Activated CD4-positive, alpha-beta T cell treated with anti-CD3 and anti-CD28 coated beads, Interleukin-2, Interleukin-6, amounts not matched to agents 100 ng/mL and 50 ng/mL, durations not matched to agents 16 hours and 8 hours (primary cell): Measurements from ENCODE around the gene FNDC5.
"Not testable (repeated sequence)": the region's sequence is repeated elsewhere in the genome, so short reads cannot be mapped to it uniquely, and the experiment has no call there.

ENCODE experiments used
- DNase-seq: peaks from one replicate; pipeline ENCODE4 v3.0.0-alpha.2; 2020

The FNDC5 gene

DNA sequence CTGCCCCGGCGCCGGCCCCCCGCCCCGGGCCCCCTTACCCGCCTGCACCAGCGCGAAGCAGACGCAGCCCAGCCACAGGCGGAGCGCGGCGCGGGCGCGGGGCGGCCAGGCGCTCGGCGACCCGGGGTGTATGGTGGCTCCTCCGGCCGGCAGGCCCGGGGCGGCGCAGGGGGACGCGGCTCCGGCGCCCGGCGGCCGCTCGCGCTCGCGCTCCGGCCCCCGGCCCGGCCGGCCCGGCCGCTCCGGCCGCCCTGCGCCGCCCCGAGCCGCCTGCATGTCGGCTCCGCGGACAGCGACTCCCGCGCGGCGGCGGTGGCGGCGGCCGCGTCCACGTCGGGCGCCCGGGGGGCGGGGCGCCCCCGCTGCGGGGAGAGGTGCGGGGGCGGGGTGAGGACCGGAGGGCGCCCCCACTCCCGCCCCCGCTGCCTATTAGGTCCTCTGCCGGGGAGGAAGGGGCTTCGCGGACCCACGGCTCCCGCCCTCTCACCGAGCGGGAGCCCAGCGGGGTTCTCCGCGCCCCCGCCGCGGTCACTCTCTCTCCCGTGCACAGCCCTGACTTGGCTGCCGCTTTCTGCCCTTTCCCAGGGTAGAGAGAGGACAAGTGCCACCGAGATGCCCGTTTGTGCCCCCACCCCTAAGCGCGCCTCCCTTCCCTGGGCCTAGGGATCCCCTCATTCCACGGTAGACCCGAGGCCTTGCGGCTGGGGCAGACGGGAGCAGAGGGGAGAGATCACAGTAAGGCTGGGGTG lies at the start of gene FNDC5:
FNDC5 (minus strand) TSS at position 298 of the 749 bp plus-strand sequence.
- no peak for DNase-seq

DNA sequence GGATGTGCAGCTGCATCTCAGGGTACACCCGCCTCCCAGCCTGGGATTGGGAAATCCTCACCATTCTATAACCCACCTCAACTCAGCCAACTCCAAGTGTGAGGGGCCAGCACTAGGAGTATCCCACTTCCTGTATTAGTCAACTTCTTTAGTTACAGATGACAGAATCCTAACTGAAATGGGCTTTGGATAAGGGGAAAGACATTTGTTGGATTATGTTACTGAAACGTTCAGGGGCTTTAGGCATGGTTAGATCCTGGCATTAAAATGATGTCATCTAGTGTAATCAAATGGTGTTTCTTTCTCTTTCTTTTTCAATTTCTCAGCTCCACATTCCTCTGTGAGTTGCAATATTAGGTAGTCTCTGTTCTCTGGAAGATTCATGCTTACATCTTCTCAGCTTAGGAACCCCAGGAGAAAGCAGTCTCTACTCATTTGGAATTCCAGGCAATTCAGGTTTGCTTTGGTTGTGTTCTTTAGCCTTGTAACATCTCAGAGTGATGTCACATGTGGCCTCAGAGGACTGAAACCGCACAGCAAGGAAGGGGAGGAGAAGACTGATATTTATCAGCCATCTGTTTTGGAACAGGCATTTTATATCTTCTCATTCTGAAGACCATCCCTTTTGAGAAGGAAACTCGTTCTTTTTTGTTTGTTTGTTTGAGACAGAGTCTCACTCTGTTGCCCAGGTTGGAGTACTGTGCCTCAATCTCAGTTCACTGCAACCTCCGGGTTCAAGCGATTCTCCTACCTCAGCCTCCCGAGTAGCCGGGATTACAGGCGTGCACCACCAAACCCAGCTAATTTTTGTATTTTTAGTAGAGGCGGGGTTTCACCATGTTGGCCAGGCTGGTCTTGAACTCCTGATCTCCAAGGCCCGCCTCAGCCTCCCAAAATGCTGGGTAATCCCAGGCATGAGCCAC lies 49.4 kb upstream of the FNDC5 start:
- DNase-seq, result no peak

DNA sequence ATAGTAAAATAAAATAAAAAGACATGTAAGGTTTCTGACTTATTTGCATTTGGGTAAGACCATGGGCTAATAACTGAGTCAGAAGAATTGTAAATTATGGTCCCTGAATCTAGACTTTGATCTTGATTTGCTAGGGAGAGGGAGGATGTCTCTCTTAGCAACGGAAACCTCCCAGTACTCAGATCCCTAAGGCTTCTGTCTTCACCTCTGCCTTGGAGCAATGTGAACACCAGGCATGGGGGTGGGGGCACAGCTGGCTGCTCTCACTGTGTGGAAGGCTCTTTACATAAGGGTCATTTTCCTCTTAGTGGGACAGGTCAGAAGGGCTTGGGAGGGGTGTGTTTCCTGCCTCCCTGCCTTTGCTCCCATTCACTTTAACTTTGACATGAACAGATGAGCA lies 47.5 kb upstream of the FNDC5 start:
- no peak for DNase-seq

DNA sequence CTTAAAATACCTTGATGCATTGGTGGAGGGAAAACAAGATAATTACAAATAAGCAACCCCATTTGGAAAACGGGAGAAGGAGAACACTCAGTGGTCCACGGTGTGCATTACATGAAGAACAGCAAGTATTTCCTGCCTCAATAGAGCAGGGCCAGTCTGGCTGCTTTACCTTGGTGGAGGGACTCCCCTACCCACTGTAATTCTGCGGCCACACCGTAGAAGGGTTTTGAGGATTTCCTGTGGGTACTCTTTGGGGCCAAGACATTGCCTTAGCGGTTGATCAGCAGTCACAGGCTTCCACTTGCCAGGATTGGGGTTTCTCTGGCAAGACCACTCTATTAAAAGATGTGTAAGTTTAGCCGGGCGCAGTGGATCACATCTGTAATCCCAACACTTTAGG lies 46.8 kb upstream of the FNDC5 start:
- peak; percentile 45 for DNase-seq

DNA sequence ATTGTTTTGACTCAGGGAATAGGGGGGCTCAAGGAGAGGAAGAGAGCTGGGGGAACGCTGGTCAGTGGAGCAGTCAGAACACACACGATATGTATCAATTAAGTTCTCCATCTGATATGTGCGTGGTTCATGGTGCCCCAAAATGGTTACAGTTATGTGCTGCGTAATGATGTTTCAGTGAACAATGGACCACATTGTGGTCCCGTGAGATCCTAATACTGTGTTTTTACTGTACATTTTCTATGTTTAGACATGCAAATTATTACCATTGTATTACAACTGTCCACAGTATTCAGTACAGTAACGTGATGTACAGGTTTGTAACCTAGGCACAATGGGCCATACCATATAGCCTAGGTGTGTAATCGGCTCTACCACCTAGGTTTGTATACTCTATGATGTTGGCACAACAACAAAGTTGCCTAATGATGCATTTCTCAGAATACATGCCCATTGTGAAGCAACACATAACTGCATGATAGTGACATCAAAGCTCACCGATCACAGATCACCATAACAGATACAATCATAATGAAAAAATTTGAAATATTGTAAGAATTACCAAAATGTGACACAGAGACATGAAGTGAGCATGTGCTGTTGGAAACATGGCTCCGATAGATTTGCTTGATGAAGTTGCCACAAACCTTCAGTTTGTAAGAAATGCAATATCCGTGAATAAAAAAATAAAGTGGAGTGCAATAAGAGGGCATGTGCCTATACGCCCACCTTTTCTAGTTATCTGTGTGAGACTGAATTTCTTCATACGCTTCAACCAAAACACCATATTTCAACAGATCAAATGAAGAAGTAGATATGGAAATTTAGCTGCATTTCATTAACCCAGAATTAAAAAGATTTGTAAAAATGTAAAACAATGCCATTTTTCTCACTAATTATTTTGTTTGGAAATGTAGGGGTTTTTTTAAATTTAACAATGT lies 45.3 kb upstream of the FNDC5 start:
- no peak for DNase-seq

DNA sequence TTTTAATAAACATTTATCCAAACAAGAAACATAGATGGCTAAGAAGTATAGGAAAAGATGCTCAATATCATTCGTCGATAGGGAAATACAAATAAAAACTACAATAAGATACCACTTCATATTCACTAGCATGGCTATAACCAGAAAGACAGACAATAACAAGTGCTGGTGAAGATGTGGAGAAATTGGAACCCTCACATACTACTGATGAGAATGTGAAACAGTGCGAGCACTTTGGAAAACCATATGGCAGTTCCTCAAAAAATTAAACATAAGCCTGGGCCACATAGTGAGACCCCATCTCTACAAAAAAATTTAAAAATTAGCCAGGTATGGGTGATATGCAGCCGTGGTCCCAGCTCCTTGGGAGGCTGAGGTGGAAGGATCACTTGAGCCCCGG lies 39.6 kb upstream of the FNDC5 start:
- no peak for DNase-seq

DNA sequence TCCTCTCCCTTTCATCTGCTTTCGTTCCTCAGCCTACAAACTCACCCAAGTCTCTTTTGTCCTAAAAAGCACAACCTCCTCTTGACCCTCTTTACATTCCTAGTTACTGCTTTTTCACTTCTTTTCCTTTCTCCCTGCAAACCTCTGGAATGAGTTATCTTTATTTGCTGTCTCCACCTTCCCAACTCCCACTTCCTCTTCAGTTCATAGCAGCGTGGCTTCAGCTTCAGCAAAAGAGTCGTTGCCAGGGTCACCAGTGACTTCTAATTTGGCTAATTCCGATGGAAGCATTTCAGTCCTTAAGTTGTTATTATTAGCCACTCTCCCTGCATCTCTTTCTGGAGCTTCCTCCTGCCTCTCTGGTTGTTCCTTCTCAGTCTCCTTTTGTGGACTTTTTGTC lies 36.7 kb upstream of the FNDC5 start:
- no peak for DNase-seq

DNA sequence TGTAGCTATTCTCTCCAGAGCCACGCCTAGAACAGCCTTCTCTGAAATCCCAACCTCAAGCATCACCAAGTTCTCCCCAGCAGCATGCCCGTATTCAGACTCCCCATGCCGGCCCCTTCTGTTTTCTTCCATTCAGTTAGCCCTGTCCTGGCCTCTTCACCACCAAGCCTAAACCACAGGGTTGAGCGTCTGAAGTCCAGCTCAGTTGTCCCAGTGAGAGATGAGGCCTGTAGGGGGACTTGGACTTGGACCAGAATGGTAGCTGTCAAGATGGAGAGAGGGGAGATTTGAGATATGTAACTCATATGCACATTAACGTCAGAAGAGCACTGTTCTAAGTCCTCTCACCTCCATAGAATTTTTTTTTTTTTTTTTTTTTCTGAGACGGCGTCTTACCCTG lies 35.9 kb upstream of the FNDC5 start:
- DNase-seq, result no peak

DNA sequence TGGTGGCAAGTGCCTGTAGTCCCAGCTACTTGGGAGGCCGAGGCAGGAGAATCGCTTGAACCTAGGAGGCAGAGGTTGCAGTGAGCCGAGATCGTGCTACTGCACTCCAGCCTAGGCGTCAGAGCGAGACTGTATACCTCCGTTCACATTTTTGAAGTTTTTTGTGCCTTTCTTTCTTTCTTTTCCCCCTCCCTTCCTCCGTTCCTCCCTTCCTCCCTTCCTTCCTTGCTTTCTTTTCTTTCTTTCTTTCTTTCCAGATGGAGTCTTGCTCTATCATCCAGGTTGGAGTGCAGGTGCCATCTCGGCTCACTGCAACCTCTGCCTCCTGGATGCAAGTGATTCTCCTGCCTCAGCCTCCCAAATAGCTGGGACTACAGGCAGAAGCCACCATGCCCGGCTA lies 34.9 kb upstream of the FNDC5 start:
- not testable (repeated sequence) for DNase-seq

DNA sequence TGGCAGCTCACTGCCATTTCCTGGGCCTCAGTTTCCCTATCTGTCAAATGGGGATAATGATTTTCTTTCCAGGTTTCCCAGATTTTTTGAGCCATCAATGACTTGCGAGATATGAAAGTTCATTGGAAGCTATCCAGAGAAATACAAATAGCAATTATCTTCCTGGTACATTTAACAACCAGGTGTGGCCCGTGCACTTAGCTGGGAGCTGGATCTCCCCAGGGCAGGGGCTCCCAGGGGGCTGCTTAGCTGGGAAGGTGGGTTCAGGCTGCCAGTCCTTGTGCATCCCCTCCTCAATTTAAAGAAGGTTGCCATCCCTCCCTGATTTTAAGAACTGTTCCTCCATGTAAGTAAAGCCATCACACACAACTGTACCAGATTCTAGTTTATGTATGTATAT lies 34.1 kb upstream of the FNDC5 start:
- no peak for DNase-seq

DNA sequence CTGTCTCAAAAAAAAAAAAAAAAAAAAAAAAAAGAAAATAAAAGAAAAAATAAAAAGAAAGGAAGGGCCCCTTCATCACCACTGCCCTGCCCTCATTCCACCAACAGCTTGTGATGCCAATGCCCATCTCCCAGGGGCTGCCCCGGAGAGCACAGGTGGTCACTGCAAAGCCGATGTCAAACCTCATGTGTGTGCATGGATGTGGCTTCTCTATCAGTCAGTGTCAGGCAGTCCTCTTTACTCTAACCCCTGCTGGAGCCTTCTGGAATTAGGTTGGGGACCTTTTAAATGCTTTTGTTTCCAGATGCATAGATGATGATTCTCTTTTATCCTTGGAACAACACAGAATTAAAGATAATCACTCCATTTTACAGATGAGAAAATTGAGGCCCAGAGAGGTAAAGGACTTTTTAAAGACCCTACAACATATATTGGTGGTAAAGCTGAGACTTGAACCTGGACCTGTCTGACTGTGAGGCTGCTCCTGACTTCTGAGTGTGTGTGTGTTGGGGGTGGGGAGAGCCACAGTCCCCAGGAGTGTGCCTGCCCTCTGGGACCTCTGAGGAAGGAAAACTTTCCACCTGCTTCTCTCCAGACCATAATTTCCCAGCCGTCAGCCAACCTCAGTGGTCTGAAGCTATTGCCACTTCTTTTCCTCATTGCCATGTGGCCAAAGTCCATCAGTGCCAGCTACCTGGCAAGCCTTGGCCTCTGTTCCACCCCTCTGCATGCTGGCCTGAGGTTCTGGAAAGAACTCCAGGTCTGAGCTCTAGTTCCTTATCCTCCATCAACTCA lies 33.5 kb upstream of the FNDC5 start:
- DNase-seq, result no peak

DNA sequence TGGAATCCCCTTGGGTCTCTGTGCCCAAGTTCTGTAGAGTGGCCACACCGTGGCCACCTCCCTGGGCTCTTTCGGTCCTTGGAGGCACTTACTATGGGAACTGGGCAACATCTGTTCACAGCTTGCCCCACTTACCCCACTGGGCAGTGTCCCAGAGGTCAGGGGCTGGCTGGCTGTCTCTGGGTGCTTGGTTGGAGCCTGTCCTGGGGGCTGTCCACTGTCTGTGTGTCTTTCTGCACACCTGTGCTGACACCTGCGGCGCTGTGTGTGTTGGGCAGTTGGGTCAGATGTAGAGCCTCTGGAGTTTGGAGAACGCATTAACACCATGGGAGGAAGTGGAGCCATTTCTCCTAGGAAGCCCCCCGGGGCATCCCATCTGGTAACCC lies 31.8 kb upstream of the FNDC5 start:
- DNase-seq, result no peak

DNA sequence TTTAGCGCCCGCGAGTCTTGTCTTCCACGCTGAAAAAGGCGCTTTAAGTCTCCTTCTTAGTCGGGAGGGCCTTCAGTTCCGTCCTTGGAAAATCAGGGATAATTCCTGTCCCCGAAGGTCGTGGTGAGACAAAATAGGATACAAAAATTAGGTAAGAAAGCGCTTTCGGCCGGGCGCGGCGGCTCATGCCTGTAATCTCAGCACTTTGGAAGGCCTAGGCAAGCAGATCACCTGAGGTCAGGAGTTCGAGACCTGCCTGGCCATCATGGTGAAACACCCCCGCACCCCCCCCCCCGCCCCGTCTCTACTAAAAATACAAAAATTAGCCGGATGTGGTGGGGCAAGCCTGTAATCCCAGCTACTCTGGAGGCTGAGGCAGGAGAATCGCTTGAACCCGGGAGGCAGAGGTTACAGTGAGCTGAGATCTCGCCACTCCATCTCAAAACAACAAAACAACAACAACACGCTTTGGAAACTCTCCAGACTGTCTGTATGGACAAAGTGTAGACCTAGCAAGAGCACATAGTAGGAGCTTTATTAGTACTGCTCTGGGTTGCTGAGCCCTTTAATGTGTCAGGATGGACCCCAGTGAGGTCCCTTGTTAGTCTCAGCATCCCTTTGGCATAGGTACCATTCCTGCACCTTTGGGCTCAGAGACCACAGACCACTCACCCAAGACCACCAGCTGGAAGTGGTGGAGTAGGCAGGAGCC lies 31.3 kb upstream of the FNDC5 start:
- no peak for DNase-seq

DNA sequence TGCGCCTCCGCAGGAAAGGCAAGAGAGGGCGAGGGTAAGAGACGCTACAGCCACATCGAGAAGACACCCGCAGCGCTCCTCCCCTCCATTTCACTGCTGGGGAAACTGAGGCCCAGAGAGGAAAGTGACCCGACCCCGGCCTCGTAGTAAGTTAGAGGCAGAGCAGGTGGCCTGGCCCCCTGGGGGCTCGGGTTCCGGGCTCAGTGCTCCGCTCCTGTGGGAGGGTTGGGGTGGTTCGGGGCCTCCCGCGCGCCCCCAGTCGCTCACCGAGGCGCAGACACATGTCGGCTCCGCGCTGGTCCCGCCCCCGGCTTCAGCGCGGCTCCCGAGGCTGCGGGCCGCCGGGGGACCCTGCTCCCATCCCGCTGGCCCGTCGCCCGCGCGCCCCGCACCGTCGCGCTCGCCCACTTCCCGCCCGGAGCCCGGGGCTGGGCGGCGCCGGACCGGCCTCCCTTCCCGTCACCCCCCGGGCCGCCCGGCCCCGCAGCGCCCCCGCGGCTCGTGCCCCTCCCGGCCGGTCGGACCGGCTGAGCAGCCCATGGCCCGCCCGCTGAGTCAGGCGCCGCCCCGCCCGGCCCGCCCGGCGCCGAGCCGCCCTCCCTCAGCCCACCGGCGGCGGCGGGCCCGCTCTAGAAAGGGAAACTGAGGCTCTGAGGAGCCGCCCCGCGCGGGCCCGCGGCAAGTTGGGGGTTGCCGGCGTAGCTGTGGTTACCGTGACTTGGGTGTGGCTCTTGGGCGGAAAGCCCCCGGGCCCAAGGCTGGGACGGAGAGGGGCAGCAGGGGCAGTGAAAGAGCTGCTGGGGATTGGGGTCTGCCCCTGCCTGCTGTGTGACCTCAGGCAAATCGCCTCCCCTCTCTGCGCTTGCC lies 30.5 kb upstream of the FNDC5 start, which contains the start of gene TMEM54:
TMEM54 (minus strand) TSS at position 434 of the 867 bp plus-strand sequence; CDS start at position 283, 151 bp downstream.
- no peak for DNase-seq

DNA sequence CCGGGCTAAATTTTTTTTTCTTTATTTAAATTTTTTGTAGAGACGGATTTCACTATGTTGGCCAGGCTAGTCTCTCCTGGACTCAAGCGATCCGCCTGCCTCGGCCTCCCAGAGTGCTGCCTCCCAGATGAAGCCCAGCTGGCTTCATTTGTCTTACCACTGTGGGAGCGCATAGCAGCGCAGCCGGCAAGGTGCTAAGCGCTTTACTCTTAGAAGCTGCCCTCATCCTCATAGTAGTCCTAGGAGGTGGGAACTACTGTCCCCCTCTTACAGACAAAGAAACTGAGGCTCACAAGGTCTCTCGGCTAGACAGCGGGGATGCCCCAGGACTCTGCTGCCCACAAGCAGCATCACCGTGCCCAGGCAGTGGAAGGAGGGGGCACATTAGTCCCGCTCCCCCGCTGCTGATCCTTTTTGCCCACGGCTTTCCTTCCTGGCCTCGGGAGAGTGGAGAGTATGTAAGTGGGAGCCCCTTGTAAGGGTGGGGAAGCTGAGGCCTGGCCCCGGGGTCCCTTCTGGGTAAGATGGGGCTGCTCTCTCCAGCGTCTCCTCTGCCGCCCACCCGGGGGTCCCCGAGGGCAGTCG lies 29.8 kb upstream of the FNDC5 start:
- DNase-seq, result no peak

DNA sequence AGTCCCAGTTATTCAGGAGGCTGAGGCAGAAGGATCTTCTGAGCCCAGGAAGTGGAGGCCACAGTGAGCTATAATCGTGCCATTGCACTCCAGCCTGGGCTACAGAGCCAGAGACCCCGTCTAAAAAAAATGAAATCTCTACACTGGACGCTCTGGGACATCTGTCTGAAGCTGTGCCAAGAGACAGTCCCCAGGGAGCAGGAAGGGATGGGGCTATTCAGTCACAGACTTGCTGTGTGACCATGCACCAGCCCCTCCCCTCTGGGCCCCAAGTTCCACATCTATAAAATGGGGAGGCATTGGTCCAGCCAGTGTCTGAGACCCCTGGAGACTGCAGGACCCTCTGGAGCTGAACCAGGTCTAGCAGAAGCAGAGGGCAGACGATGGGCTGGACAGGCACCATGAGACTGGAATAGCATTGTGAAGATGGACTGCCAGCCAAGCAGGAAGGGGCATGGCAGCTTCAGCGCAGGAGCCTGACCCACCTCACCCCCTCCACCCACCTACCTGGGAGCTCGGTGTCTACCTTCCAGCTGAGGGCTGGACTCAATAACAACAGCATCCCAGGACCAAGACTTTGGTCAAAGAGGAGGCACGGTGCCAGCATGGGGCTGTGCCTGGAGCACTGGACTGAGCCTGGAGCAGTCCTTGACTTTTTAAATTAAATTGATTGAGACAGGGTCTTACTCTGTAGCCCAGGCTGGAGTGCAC lies 29.0 kb upstream of the FNDC5 start:
- DNase-seq, result no peak

DNA sequence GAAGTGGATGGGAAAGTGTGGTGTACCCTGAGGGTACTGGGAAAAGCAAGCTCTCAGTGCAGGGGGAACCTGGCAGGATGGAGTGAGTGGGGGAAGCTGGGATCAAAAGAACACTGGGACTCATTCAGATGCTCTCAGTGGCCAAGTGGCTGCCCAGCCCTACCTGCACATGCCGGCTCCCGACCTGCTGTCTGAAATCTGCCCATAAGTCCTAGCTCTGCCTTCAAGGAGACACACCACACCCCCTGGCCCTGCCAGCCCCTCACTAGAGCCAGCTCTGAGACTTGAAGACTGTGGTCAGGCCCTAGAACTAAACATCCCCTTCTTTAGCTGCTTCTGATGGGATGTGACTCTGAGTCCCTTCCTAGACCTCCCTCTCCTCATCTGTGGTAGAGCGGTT lies 28.2 kb upstream of the FNDC5 start:
- no peak for DNase-seq

DNA sequence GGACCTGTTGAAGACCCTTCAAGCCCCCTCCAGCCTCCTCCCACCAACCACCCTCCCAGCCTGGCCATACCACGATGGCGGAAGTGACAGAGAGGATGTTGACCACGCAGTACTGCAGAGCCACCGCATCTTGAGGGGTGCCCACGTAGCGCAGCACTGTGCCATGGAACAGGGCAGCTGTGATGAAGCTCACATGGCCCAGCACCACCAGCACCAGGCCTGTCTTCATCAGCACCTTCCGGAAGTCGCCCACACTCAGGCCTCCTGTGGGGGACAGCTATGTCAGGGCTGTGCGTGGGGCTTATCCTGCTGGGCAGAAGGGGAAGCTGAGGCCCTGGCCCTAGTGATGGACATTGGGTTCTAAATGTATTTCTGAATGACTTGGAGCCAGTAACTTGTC lies 27.3 kb upstream of the FNDC5 start:
- no peak for DNase-seq
